K562 (cell line): ENCODE results near the gene CCDC136. TPM values are rescaled to one million over a fixed set of nuclear protein-coding genes. Genes with fewer than 3 reads are reported as not detected.

Experiments used
- ATF1 ChIP-seq, 2 experiments: fragments of 450-650 bp in 1 of 2; IDR thresholded peaks; 2 replicates each; pipeline ENCODE4 v1.6.1; 2016; ENCODE audit warnings: missing compliant biosample characterization in 1 of 2, missing genetic modification characterization in 1 of 2
- ATF7 ChIP-seq: fragments of 450-650 bp; IDR thresholded peaks from 2 replicates; pipeline ENCODE4 v1.7.1; 2014; ENCODE audit warnings: mild to moderate bottlenecking, moderate library complexity
- CC2D1A ChIP-seq: fragments of 450-650 bp; IDR thresholded peaks from 2 replicates; pipeline ENCODE4 v1.6.1; 2017; ENCODE audit warnings: mild to moderate bottlenecking
- ELF1 ChIP-seq: fragments of 200-800 bp; sonication (Bioruptor generic); IDR thresholded peaks from 2 replicates; pipeline ENCODE4 v1.6.1; 2016; ENCODE audit warnings: missing genetic modification characterization, missing compliant biosample characterization
- FOXK2 ChIP-seq, 2 experiments: fragments of 450-650 bp; IDR thresholded peaks in 1 of 2; conservative IDR thresholded peaks in 1 of 2; 2 replicates each; pipeline ENCODE4 v1.6.1; 2016; ENCODE audit warnings: low read depth in 2 of 2, mild to moderate bottlenecking in 1 of 2
- HDAC1 ChIP-seq, 2 experiments: fragments of 450-650 bp; IDR thresholded peaks; 2 replicates each; pipeline ENCODE4 v1.6.1; 2016 to 2017; ENCODE audit warnings: inconsistent platforms in 1 of 2, mild to moderate bottlenecking in 1 of 2, moderate library complexity in 1 of 2
- KDM1A ChIP-seq, 2 experiments: fragments of 450-650 bp; IDR thresholded peaks; 2 replicates each; pipeline ENCODE4 v1.6.1; 2016; ENCODE audit warnings: mild to moderate bottlenecking in 2 of 2
- MAFG ChIP-seq: fragments of 450-650 bp; conservative IDR thresholded peaks from 2 replicates; pipeline ENCODE4 v1.6.1; 2016; ENCODE audit warnings: missing genetic modification characterization, missing compliant biosample characterization
- POLR2H ChIP-seq: IDR thresholded peaks from 2 replicates; pipeline ENCODE4 v1.6.1; 2016; ENCODE audit warnings: missing genetic modification characterization, low read depth, mild to moderate bottlenecking, control low read depth, missing compliant biosample characterization, moderate library complexity
- PYGO2 ChIP-seq: fragments of 450-650 bp; IDR thresholded peaks from 2 replicates; pipeline ENCODE4 v1.6.1; 2016; ENCODE audit warnings: mild to moderate bottlenecking, missing genetic modification characterization, moderate library complexity, missing compliant biosample characterization
- XRCC4 ChIP-seq: IDR thresholded peaks from one replicate; pipeline ENCODE4 v1.6.1; 2011; ENCODE audit not compliant: insufficient read depth, insufficient read length; ENCODE audit errors: extremely low read depth
- ZNF395 ChIP-seq: fragments of 200-800 bp; sonication (Bioruptor generic); IDR thresholded peaks from 2 replicates; pipeline ENCODE4 v1.6.1; 2017; ENCODE audit warnings: missing genetic modification characterization, missing compliant biosample characterization
- polyA plus RNA-seq, 8 experiments: library from polyadenylated mRNA; depleted of rRNA in 4 of 8; stranded (reverse) in 5 of 8; unstranded in 3 of 8; fragments of >200 nt; fragmentation: Nextera tagmentation in 2 of 8; fragmentation: Illumina TruSeq in 1 of 8; extraction: Ambion mirVana in 2 of 8; extraction: Trizol in 1 of 8; gene quantifications; 2 replicates each; pipeline versions ENCODE4 v1.2.1 to v1.2.3, GENCODE V29; 2011 to 2014; ENCODE audit warnings: inconsistent platforms in 1 of 8, missing spikeins in 1 of 8
- total RNA-seq, 7 experiments: library from RNA; depleted of rRNA in 6 of 7; stranded (reverse); fragments of >200 nt in 6 of 7; fragmentation: Illumina TruSeq in 2 of 7; extraction: Trizol in 2 of 7; gene quantifications; 2 replicates each; pipeline versions ENCODE4 v1.2.1 to v1.2.3, GENCODE V29; 2011 to 2021; ENCODE audit warnings: low replicate concordance in 1 of 7

CCDC136 gene
- total and polyA plus RNA-seq, 9 of the 15 experiments (the other 6 are each of a cell fraction or from before 2014, with no cell fraction given) = 2.4 to 40.8 (median 26.5) TPM

- TF ChIP-seq ZNF395 (CRISPR knock-in tag) (peak; percentile 73; the same call in 1 of the 2 replicates), ATF7 (0 out of 2 replicates have a peak, but pooled peaks have one; percentile 21), CC2D1A (0 out of 2 replicates have a peak, but pooled peaks have one; percentile 14), FOXK2 (conservative IDR thresholded peaks at IDR 0.05 in 1 of 2, IDR thresholded peaks at IDR 0.05 in 1 of 2; ENCODE audit: low read depth in 2 of 2) (peak; percentile 17 to 36; a peak in 1 of 4 replicates), POLR2H (tag) (peak; percentile 63), ATF1 (CRISPR knock-in tag; IDR thresholded peaks at IDR 0.05) (no peak), ATF1 (tag; IDR thresholded peaks at IDR 0.05) (no peak), KDM1A (IDR thresholded peaks at IDR 0.05) (no peak), HDAC1 (IDR thresholded peaks at IDR 0.05) (peak in 1 of 2 experiments; percentile 58; a peak in 1 of 4 replicates), MAFG (tag) (no peak), XRCC4 (no peak), ELF1 (no peak), PYGO2 (tag) (no peak)
Measured at GRCh38 chr7:128743112-128743772, 48.5 kb upstream of the CCDC136 start (continued).
